Measurements from ENCODE around the gene EDRF1. TPM values are rescaled to one million over a fixed set of nuclear protein-coding genes. Genes with fewer than 3 reads are reported as not detected.

The EDRF1 gene
- total RNA-seq, 1 donor from 2014 or later = 15.2 TPM

GRCh38 chr10:125799451-125800182 is 80.1 kb downstream of the EDRF1 start:
- Histone ChIP-seq H3K36me3 (ENCODE audit: control insufficient read depth, insufficient read depth, low read length) (no peaks in the 10 kb centered on the region), H3K4me3 (ENCODE audit: low read depth, low read length) (no peak overlapping the region), H3K27me3 (ENCODE audit: control insufficient read depth, insufficient read depth, low read length) (no peaks in the 10 kb centered on the region)
- TF ChIP-seq CTCF (IDR thresholded peaks at IDR 0.05; ENCODE audit: insufficient read depth, low read length, poor library complexity, severe bottlenecking) = no peak
- no peak for DNase-seq (ENCODE audit: low read depth)

- no peak for TF ChIP-seq CTCF (IDR thresholded peaks at IDR 0.05; ENCODE audit: insufficient read depth, low read length, poor library complexity, severe bottlenecking)
- Histone ChIP-seq H3K36me3 (ENCODE audit: control insufficient read depth, insufficient read depth, low read length) (no peaks in the 10 kb centered on the region), H3K4me3 (ENCODE audit: low read depth, low read length) (no peak overlapping the region), H3K27me3 (ENCODE audit: control insufficient read depth, insufficient read depth, low read length) (no peaks in the 10 kb centered on the region)
- no peak for DNase-seq (ENCODE audit: low read depth)
Measured at GRCh38 chr10:125801574-125801973, 82.1 kb downstream of the EDRF1 start.

GRCh38 chr10:125802131-125802530 is 82.6 kb downstream of the EDRF1 start:
- Histone ChIP-seq H3K4me3 (ENCODE audit: low read depth, low read length) (no peak overlapping the region), H3K36me3 (ENCODE audit: control insufficient read depth, insufficient read depth, low read length) (no peaks in the 10 kb centered on the region), H3K27me3 (ENCODE audit: control insufficient read depth, insufficient read depth, low read length) (no peaks in the 10 kb centered on the region)
- no peak for DNase-seq (ENCODE audit: low read depth)
- no peak for TF ChIP-seq CTCF (IDR thresholded peaks at IDR 0.05; ENCODE audit: insufficient read depth, low read length, poor library complexity, severe bottlenecking)

- H3K4me3 ChIP-seq (ENCODE audit: low read depth, low read length) = no peak overlapping the region
- TF ChIP-seq CTCF (IDR thresholded peaks at IDR 0.05; ENCODE audit: insufficient read depth, low read length, poor library complexity, severe bottlenecking) = no peak
- DNase-seq (ENCODE audit: low read depth) = no peak
- no peaks in the 10 kb centered on the region for H3K27me3 ChIP-seq (ENCODE audit: control insufficient read depth, insufficient read depth, low read length)
- no peaks in the 10 kb centered on the region for H3K36me3 ChIP-seq (ENCODE audit: control insufficient read depth, insufficient read depth, low read length)
Measured at GRCh38 chr10:125802739-125803138, 83.2 kb downstream of the EDRF1 start.

GRCh38 chr10:125808047-125808446 is 88.5 kb downstream of the EDRF1 start:
- H3K4me3 ChIP-seq (ENCODE audit: low read depth, low read length) = no peak overlapping the region
- TF ChIP-seq CTCF (IDR thresholded peaks at IDR 0.05; ENCODE audit: insufficient read depth, low read length, poor library complexity, severe bottlenecking) = no peak
- no peak for DNase-seq (ENCODE audit: low read depth)
- no peaks in the 10 kb centered on the region for H3K27me3 ChIP-seq (ENCODE audit: control insufficient read depth, insufficient read depth, low read length)
- H3K36me3 ChIP-seq (ENCODE audit: control insufficient read depth, insufficient read depth, low read length) = no peaks in the 10 kb centered on the region

- H3K36me3 ChIP-seq (ENCODE audit: control insufficient read depth, insufficient read depth, low read length) = no peaks in the 10 kb centered on the region
- no peak for TF ChIP-seq CTCF (IDR thresholded peaks at IDR 0.05; ENCODE audit: insufficient read depth, low read length, poor library complexity, severe bottlenecking)
- H3K27me3 ChIP-seq (ENCODE audit: control insufficient read depth, insufficient read depth, low read length) = no peaks in the 10 kb centered on the region
- H3K4me3 ChIP-seq (ENCODE audit: low read depth, low read length) = no peak overlapping the region
- no peak for DNase-seq (ENCODE audit: low read depth)
Measured at GRCh38 chr10:125811251-125811650, 91.7 kb downstream of the EDRF1 start.

All from kidney epithelial cell (primary cell).